SK-N-SH (cell line): ENCODE results near the gene HSPB7. TPM values are rescaled to one million over a fixed set of nuclear protein-coding genes. Genes with fewer than 3 reads are reported as not detected.
"Not testable (repeated sequence)": the region's sequence is repeated elsewhere in the genome, so short reads cannot be mapped to it uniquely, and the experiment has no call there.

ENCODE experiments used
- CTCF ChIA-PET: fragments of 300-600, 350-600 bp; formaldehyde crosslinking; extraction: SDS; loops from one replicate; lab custom pipeline; 2021; lab: Yijun Ruan, JAX
- POLR2A ChIA-PET: fragments of 350-600 bp; sonication (Branson Sonifier 250); formaldehyde crosslinking; extraction: SDS; loops from one replicate; lab custom pipeline; 2020; ENCODE audit warnings: antibody characterized with exemption, inconsistent platforms; lab: Yijun Ruan, JAX
- DNase-seq: peaks from one replicate; pipeline ENCODE4 v3.0.0; 2012
- H2AFZ ChIP-seq: fragments of 200-600 bp; sonication (generic); 2 replicates; pipeline ENCODE4 v1.8.1; 2016; ENCODE audit warnings: antibody characterized with exemption, mild to moderate bottlenecking, low read depth
- H3F3A ChIP-seq: fragments of 200-600 bp; sonication (generic); replicated peaks from 2 replicates; pipeline ENCODE3; 2016; ENCODE audit warnings: antibody characterized with exemption, mild to moderate bottlenecking; ENCODE audit not compliant: insufficient read depth
- H3K27ac ChIP-seq, 2 experiments: fragments of 200-500 bp in 1 of 2; fragments of 200-600 bp in 1 of 2; sonication (Bioruptor generic) in 1 of 2; sonication (generic), shearing (Covaris generic) in 1 of 2; 2 replicates each; pipeline versions ENCODE4 v1.5.1 to v1.6.1; 2014 to 2016; ENCODE audit warnings: low read depth in 2 of 2, inconsistent platforms in 1 of 2, low read length in 1 of 2, mild to moderate bottlenecking in 1 of 2, mixed read lengths in 1 of 2
- H3K27me3 ChIP-seq: fragments of 200-600 bp; sonication (generic), shearing (Covaris generic); 2 replicates; pipeline ENCODE4 v1.6.1; 2016; ENCODE audit warnings: mixed run types; ENCODE audit not compliant: insufficient read depth
- H3K36me3 ChIP-seq, 2 experiments: fragments of 200-500 bp in 1 of 2; fragments of 200-600 bp in 1 of 2; sonication (Bioruptor generic) in 1 of 2; sonication (generic) in 1 of 2; replicated peaks in 1 of 2; 2 replicates each; pipeline versions ENCODE3 to v1.5.1; 2014 to 2016; ENCODE audit warnings: low read length in 1 of 2, mild to moderate bottlenecking in 1 of 2; ENCODE audit not compliant: insufficient read depth in 2 of 2, control insufficient read depth in 1 of 2
- H3K4me1 ChIP-seq, 2 experiments: fragments of 200-500 bp in 1 of 2; fragments of 200-600 bp in 1 of 2; sonication (Bioruptor generic) in 1 of 2; sonication (generic), shearing (Covaris generic) in 1 of 2; 2 replicates each; pipeline versions ENCODE4 v1.5.1 to v1.6.1; 2014 to 2016; ENCODE audit warnings: low read depth in 1 of 2, low read length in 1 of 2, mixed run types in 1 of 2; ENCODE audit not compliant: insufficient read depth in 2 of 2, control insufficient read depth in 1 of 2
- H3K4me2 ChIP-seq: fragments of 200-600 bp; sonication (generic), shearing (Covaris generic); 2 replicates; pipeline ENCODE4 v1.6.1; 2017; ENCODE audit warnings: mixed run types
- H3K4me3 ChIP-seq, 2 experiments: fragments of 200-500 bp in 1 of 2; fragments of 200-600 bp in 1 of 2; sonication (Bioruptor generic) in 1 of 2; sonication (generic), shearing (Covaris generic) in 1 of 2; 2 replicates each; pipeline versions ENCODE4 v1.5.1 to v1.8.1; 2014 to 2016; ENCODE audit warnings: low read depth in 2 of 2, inconsistent platforms in 1 of 2, low read length in 1 of 2, mild to moderate bottlenecking in 1 of 2, mixed read lengths in 1 of 2, moderate library complexity in 1 of 2
- H3K79me2 ChIP-seq: fragments of 200-600 bp; sonication (generic); 2 replicates; pipeline ENCODE4 v1.8.1; 2017; ENCODE audit warnings: mild to moderate bottlenecking; ENCODE audit not compliant: insufficient read depth
- H3K9ac ChIP-seq: fragments of 200-600 bp; sonication (generic); 2 replicates; pipeline ENCODE4 v1.6.1; 2017; ENCODE audit warnings: mixed run types
- H3K9me2 ChIP-seq: fragments of 200-600 bp; sonication (generic); 2 replicates; pipeline ENCODE4 v1.6.1; 2017; ENCODE audit warnings: mixed run types
- H3K9me3 ChIP-seq: fragments of 200-600 bp; sonication (generic); 2 replicates; pipeline ENCODE4 v1.6.1; 2017; ENCODE audit warnings: mixed run types, mild to moderate bottlenecking, moderate library complexity
- H4K20me1 ChIP-seq: fragments of 200-600 bp; sonication (generic); 2 replicates; pipeline ENCODE4 v1.6.1; 2017; ENCODE audit warnings: mild to moderate bottlenecking, mixed run types; ENCODE audit not compliant: insufficient read depth
- CTCF ChIP-seq: fragments of 200-600 bp; sonication (generic); IDR thresholded peaks from 2 replicates; pipeline ENCODE4 v1.6.1; 2017; ENCODE audit warnings: antibody characterized with exemption, mild to moderate bottlenecking, moderate library complexity
- GABPA ChIP-seq: IDR thresholded peaks from 2 replicates; pipeline ENCODE4 v1.4.0; 2012; ENCODE audit warnings: low read depth, mild to moderate bottlenecking
- GATA2 ChIP-seq: sonication (generic); formaldehyde crosslinking; IDR thresholded peaks from 2 replicates; pipeline ENCODE4 v1.5.0; 2020; ENCODE audit warnings: mild to moderate bottlenecking, missing genetic modification reagents
- REST ChIP-seq: IDR thresholded peaks from 2 replicates; pipeline ENCODE4 v1.6.1; 2012; ENCODE audit warnings: mild to moderate bottlenecking, low read depth, low read length, moderate library complexity
- RFX5 ChIP-seq: IDR thresholded peaks from 2 replicates; pipeline ENCODE4 v1.6.1; 2012; ENCODE audit warnings: mild to moderate bottlenecking, improper control_type of control experiment, low read length
- SIN3A ChIP-seq: IDR thresholded peaks from 2 replicates; pipeline ENCODE4 v1.6.1; 2012; ENCODE audit warnings: low read depth, mild to moderate bottlenecking, low read length, moderate library complexity, borderline replicate concordance
- TCF12 ChIP-seq: IDR thresholded peaks from 2 replicates; pipeline ENCODE4 v1.4.0; 2012
- ZBTB33 ChIP-seq: IDR thresholded peaks from 2 replicates; pipeline ENCODE4 v1.4.0; 2012; ENCODE audit warnings: low read depth, borderline replicate concordance
- WGBS: methylation state at CpG from one replicate; pipeline ENCODE4 v1.1.6; 2017; ENCODE audit warnings: low lambda C conversion rate; 5-methylcytosine and 5-hydroxymethylcytosine counted together
- polyA plus RNA-seq, 3 experiments: library from polyadenylated mRNA; depleted of rRNA; stranded (reverse); fragments of >200 nt; gene quantifications; 2 replicates each; pipeline ENCODE4 v1.2.3, GENCODE V29; 2012

Gene HSPB7
- polyA plus RNA-seq, 1 of the 3 experiments (the other 2 are of a cell fraction), result 0.05 TPM

- CTCF ChIA-PET, result interaction anchor here (2.1 kb wide), 1 partner anchor 9 kb away, joined by 11 read pairs; the partner anchor contains the start of gene FAM131C
- no peak for DNase-seq
- Histone ChIP-seq H3K4me1 (peaks cover 0 to 4% of the 10 kb centered on the region in 2 experiments; a peak in 1 of 4 replicates), H2AFZ (no peak overlapping the region), H3K9me3 (no peaks in the 10 kb centered on the region), H3K4me2 (no peak overlapping the region), H3K9ac (no peak overlapping the region), H4K20me1 (no peaks in the 10 kb centered on the region), H3K27ac (no peak overlapping the region), H3F3A (peaks cover 3% of the 10 kb centered on the region), H3K9me2 (no peaks in the 10 kb centered on the region), H3K36me3 (no peaks in the 10 kb centered on the region), H3K79me2 (no peaks in the 10 kb centered on the region), H3K27me3 (no peaks in the 10 kb centered on the region), H3K4me3 (no peak overlapping the region)
- TF ChIP-seq REST, result no peak
- TF ChIP-seq RFX5, result no peak
- TF ChIP-seq GATA2 (CRISPR knock-in tag), result no peak
- no peak for TF ChIP-seq SIN3A
- no peak for TF ChIP-seq ZBTB33
- TF ChIP-seq TCF12, result no peak
- TF ChIP-seq GABPA, result no peak
- TF ChIP-seq CTCF, result no peak
- POLR2A ChIA-PET, result no interaction called here
- 88% methylated on average over 11 of the region's 15 CpGs for WGBS
Measured at GRCh38 chr1:16063226-16063829, 45.5 kb upstream of the HSPB7 start.

GRCh38 chr1:16062687-16063075 lies 44.8 kb upstream of the HSPB7 start:
- H3F3A ChIP-seq, DNase-seq, H3K79me2 ChIP-seq, H3K27ac ChIP-seq, H2AFZ ChIP-seq, H3K27me3 ChIP-seq, H3K9ac ChIP-seq, H3K4me3 ChIP-seq, POLR2A ChIA-PET, H3K36me3 ChIP-seq, H3K9me3 ChIP-seq, H3K4me1 ChIP-seq, H4K20me1 ChIP-seq, H3K9me2 ChIP-seq, CTCF ChIA-PET, H3K4me2 ChIP-seq: not testable (repeated sequence)
- WGBS, result 89% methylated on average over 9 of the region's 9 CpGs

- H3K9me3 ChIP-seq, H2AFZ ChIP-seq, H3K9ac ChIP-seq, H3K4me3 ChIP-seq, H3K79me2 ChIP-seq, H3K4me1 ChIP-seq, DNase-seq, H3K36me3 ChIP-seq, H3K4me2 ChIP-seq, H3K9me2 ChIP-seq, H3K27ac ChIP-seq, H3K27me3 ChIP-seq, POLR2A ChIA-PET, H3F3A ChIP-seq, H4K20me1 ChIP-seq: not testable (repeated sequence)
- 73% methylated on average over 12 of the region's 18 CpGs for WGBS
- CTCF ChIA-PET, result interaction anchor here (1.2 kb wide), 1 partner anchor 17 kb away, joined by 6 read pairs; no protein-coding TSS in a partner anchor
Measured at GRCh38 chr1:16061989-16062686, 44.3 kb upstream of the HSPB7 start.
